Upper lobe of left lung (tissue), 4 donors: ENCODE data around the gene PIGU.

Experiments used
- CTCF ChIP-seq, 6 experiments: fragments of 450-650 bp in 4 of 6; fragments of 200-600 bp in 2 of 6; sonication (generic) in 2 of 6; IDR thresholded peaks; one replicate each; pipeline ENCODE4 v1.5.1; 2016 to 2019; ENCODE audit warnings: antibody characterized with exemption in 6 of 6
- EP300 ChIP-seq, 4 donors: sonication (generic); formaldehyde crosslinking; IDR thresholded peaks; one replicate each; pipeline ENCODE4 v1.5.1; 2017; ENCODE audit warnings: antibody characterized with exemption in 4 of 4, control low read depth in 2 of 4
- POLR2A ChIP-seq, 4 donors: fragments of 450-650 bp; IDR thresholded peaks; one replicate each; pipeline ENCODE4 v1.5.1; 2016 to 2017; ENCODE audit warnings: antibody characterized with exemption in 4 of 4, mild to moderate bottlenecking in 2 of 4
- POLR2AphosphoS5 ChIP-seq, 2 donors: sonication (generic); formaldehyde crosslinking; IDR thresholded peaks; one replicate each; pipeline ENCODE4 v1.5.1; 2017; ENCODE audit warnings: antibody characterized with exemption in 2 of 2

GRCh38 chr20:34582221-34582620 is 94.7 kb downstream of the PIGU start:
- TF ChIP-seq POLR2A (IDR thresholded peaks at IDR 0.05) (no peak), POLR2AphosphoS5 (IDR thresholded peaks at IDR 0.05) (no peak), CTCF (IDR thresholded peaks at IDR 0.05) (no peak), EP300 (IDR thresholded peaks at IDR 0.05) (no peak)
